ENCODE data around the gene DIPK1B.

DIPK1B gene

GRCh38 chr9:136721339-136722092 is 9.1 kb downstream of the DIPK1B start:
- peak; percentile 41 for DNase-seq

DNA sequence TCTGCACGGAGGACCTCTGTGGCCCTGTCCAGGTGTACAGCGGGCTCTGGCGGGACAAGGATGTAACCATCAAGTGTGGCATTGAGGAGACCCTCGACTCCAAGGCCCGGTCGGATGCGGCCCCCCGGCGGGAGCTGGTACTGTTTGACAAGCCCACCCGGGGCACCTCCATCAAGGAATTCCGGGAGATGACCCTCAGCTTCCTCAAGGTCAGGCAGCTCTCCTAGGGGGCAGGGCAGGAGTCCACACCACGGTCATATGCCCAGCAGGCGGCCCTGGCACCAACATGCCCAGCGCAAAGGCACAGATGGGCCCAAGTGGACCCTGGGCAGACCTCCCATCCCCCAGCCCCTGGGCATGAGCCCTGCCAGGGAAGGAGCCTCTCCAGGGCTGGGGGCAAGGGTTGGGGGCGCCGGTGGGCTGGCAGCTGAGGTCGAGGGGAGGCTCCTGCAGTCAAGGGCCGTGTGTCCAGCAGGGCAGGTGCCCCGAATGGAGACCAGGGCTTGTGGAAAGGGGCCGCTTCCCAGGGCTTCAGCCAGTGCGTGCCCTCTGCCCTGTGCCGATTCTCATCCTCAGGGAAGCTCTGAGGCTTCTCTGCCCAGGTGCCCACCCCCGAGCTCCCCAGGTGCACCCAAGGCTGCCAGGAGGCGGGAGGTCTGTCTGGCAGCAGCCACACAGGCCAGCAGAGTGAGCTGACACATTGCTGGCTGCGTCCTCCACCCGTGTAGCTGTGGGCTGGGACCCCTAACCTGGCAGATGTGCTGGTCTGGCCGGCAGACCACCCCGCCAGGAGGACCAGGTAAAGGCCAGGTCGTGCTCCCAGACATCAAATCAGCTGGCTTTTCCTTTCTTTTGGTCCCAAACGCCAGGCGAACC is 10.0 kb downstream of the DIPK1B start:
- DNase-seq = peak; percentile 43

DNA sequence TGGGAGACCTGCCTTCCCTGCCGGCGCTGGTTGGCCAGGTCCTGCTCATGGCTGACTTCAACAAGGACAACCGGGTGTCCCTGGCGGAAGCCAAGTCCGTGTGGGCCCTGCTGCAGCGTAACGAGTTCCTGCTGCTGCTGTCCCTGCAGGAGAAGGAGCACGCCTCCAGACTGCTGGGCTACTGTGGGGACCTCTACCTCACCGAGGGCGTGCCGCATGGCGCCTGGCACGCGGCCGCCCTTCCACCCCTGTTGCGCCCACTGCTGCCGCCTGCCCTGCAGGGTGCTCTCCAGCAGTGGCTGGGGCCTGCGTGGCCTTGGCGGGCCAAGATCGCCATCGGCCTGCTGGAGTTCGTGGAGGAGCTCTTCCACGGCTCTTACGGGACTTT is 10.6 kb downstream of the DIPK1B start:
- peak; percentile 53 for DNase-seq

DNA sequence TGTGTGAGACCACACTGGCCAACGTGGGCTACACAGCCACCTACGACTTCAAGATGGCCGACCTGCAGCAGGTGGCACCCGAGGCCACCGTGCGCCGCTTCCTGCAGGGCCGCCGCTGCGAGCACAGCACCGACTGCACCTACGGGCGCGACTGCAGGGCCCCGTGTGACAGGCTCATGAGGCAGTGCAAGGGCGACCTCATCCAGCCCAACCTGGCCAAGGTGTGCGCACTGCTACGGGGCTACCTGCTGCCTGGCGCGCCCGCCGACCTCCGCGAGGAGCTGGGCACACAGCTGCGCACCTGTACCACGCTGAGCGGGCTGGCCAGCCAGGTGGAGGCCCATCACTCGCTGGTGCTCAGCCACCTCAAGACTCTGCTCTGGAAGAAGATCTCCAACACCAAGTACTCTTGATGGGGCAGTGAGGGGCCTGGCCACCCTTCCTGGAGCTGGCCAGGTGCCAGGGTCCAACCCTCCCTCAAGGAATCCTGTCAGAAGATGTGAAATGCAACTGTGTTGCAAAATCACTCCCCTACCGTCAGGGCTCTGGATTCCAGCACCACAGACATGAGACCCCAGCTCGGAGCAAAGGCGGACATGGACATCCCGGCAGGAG is 11.1 kb downstream of the DIPK1B start:
- DNase-seq = no peak

GRCh38 chr9:136723989-136724388 is 11.6 kb downstream of the DIPK1B start:
- no peak for DNase-seq

GRCh38 chr9:136724772-136725171 is 12.4 kb downstream of the DIPK1B start:
- no peak for DNase-seq

- DNase-seq = no peak
Observed at GRCh38 chr9:136725612-136726011, 13.2 kb downstream of the DIPK1B start.

DNA sequence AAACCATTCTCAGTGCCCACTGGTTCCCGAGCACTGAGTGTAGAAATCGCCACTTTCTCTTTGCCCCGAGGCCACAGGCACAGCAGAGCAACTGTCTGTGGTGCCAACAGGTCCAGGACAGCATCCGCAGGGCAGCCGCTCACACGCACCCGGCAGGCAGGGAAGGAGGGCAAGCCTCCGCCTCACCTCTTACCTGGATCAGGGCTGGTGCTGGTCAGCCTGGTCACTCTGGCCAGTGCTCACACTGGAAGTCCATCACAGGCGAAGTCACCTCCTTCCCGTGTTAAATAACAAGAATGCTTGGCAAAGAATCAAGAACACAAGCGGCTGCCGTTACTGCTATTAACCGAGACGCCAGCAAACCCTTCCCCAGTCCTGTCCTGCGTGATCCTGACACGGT is 13.7 kb downstream of the DIPK1B start:
- DNase-seq = no peak

DNA sequence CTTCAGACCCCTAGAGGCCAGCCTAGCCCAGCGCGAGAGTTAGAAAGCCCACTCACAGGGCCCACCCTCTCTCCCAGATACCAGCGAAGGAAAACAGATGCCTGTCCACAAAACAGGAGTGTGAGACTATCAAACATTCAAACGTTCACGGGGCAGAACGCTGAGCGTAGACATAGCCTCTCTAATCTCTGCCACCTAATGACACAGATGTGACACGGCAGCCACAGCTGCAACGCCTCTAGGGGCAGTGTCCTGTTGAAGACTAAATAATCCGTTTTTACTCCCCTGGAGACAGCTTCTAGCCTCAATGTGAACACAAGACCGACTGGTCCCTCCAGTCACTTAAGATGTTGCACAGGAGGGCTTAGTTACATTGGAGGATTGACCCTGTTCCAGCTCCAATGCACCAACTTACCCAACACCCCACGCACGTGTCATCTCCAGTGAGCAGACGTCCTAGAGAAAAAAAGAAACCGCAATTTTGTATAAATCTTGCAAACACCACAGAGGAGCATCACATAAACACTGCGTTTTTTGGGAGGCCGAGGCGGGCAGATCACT is 14.3 kb downstream of the DIPK1B start:
- peak; percentile 56 for DNase-seq

DNA sequence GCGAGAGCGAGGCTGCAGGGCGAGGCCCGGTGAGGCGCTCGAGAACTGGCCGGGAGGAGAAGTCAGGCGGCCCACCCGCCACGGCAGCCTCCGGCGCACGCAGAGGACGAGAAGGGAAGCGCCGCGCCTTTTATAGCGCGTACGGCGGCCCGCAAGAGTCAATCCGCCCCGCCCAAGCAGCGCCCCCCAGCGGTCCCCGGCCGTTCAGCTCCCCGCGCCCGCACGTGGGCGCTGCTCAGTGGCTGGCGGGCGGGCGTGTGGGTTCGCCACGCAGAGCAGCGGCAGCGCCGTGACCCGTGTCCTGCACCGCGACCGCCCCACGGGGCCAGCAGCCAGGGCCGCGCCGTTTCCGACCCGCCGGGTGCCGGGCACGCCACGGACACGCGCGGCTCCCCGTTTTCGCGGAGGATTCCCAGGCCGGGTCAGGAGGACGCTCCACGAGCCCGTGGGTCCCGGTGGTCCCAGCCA is 15.7 kb downstream of the DIPK1B start:
- DNase-seq = peak; percentile 97

GRCh38 chr9:136728548-136729123 is 16.3 kb downstream of the DIPK1B start:
- peak; percentile 43 for DNase-seq

GRCh38 chr9:136729144-136729543 is 16.8 kb downstream of the DIPK1B start:
- peak; percentile 52 for DNase-seq

GRCh38 chr9:136729926-136730325 is 17.6 kb downstream of the DIPK1B start:
- no peak for DNase-seq

- no peak for DNase-seq
Observed at GRCh38 chr9:136732444-136733178, 20.2 kb downstream of the DIPK1B start.

DNA sequence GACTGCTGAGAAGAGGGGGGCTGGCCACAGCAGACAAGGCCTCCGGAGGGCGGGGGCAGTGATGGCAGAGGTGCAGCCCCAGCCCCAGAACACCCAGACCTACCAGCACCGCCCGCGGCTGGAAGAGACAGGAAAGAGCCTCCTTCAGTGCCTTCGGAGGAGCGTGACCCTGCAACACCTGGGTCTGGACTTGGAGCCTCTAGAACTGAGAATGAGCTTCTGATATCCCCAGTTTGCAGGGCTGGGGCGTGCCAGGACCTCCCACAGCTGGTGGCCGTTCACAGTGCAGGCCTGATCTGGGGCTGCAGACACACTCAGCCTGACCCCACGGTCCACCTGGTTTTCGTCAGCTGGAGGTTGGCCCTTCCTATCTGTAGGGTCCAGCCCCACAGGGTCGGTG is 21.2 kb downstream of the DIPK1B start:
- no peak for DNase-seq

DNA sequence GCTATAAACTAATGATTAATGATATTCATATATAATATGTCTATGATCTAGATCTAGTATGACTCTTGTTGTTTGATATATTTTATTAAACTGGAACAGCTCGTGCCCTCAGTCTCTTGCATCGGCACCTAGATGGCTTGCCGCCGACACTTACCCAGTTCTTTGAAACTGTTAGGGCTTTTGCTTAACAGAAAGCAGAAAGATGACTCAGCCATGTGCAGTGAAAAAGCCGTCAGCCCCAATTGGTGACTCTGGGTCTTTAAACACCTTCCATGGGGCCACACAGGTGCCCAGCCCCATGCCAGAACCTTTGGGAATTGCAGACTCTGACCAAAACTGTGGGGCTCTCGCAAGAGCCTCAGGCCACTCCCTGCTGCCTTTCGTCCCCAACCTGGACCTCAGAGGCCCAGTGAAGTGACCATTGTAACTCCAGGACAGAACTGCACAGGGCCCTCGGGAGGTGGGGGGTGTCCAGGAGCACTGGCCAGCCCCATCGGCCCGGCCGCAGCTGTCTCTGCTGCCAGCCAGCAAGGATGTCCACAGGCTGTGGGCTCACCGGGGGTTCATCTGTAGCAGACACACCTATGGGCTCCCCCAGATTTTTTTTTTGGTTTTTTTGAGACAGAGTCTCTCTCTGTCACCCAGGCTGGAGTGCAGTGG is 22.6 kb downstream of the DIPK1B start:
- DNase-seq = no peak

DNA sequence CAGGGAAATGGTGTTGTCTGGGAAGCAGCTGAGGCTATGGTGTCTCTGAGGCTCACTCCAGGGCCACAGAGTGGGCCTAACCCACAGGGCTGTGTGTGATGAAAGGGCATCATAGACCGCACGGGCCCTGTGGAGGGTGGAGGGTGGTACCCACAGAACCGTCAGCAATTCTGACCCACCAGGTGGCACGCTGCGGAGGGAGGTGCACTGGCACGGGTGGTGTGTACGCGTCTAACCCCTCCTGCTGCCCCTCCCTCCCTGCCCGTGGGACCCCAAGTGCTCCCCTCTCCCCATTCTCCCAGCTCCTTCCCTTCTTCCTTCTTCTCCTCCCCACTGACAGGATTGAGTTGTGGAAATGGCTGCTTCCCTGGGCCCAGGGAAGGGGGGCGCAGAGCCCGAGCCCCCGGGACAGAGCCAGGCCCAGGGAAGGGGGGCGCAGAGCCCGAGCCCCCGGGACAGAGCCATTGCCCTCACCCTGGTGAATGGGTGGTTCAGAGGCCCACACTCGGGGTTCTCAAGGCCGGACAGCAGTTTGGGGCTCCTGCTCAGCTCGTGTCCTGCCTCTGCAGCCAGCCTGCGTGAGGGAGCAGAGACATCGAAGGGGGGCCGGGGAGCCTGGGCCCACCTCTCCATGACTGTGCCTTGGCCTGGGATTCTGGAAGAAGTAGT is 23.6 kb downstream of the DIPK1B start:
- DNase-seq = no peak

DNA sequence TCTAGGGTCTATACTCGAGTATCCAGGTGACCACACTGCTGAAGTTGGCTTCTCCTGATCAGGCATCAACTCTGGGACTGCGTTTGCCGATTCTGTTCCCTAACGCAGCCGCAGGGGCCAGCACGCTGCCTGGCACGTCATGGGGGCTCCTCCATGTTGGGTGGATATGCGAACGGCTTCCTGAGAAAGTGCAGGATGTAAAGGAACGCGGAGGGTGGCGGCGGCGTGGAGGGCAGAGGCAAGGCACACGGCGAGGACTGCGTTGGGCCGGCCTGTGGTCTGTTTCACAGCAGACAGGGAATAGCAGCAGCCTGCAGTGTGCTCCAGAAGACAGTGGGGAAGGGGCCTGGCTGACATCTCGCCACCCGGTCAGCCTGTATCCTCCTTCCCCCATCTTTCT is 26.6 kb downstream of the DIPK1B start:
- DNase-seq = no peak

GRCh38 chr9:136739509-136739908 is 27.1 kb downstream of the DIPK1B start:
- DNase-seq = no peak

- no peak for DNase-seq
Observed at GRCh38 chr9:136740069-136740468, 27.7 kb downstream of the DIPK1B start.

GRCh38 chr9:136740491-136740890 is 28.1 kb downstream of the DIPK1B start:
- no peak for DNase-seq

All from stimulated activated CD8-positive, alpha-beta memory T cell treated with anti-CD3 and anti-CD28 coated beads, Interleukin-4, amount 100 ng/mL, for 48 hours (primary cell).